ENCODE results near the gene IER2. TPM values are rescaled to one million over a fixed set of nuclear protein-coding genes. Genes with fewer than 3 reads are reported as not detected.
A peak's percentile ranks its signal among the peaks of the same experiment; 100 is the strongest.

IER2 gene
- total and polyA plus RNA-seq, 2 of the 8 experiments (the other 6 are each of a cell fraction or from before 2014, with no cell fraction given), result 84.5 to 138 TPM

GRCh38 chr19:13165162-13165997 is 15.2 kb downstream of the IER2 start:
- peak overlapping the region; percentile 89 for H2BK12ac ChIP-seq (ENCODE audit: low read depth, low read length)
- H3K23ac ChIP-seq (ENCODE audit: insufficient read length), result no peak overlapping the region
- peak overlapping the region; percentile 45 for H2BK120ac ChIP-seq (replicated peaks; ENCODE audit: low read depth, low read length)
- ChIA-PET POLR2A (ENCODE audit: partially characterized antibody) (interaction anchor here (0.7 to 12.0 kb wide), 22 partner anchors 8 to 895 kb away, joined by 3 to 530 read pairs (median 8); partner anchors contain the start of genes CACNA1A, IER2, NACC1 and STX10), CTCF (ENCODE audit: partially characterized antibody) (interaction anchor here (0.8 to 5.2 kb wide), 5 partner anchors 17 to 155 kb away, joined by 3 to 34 read pairs (median 4); no protein-coding TSS in a partner anchor)
- DNase-seq (ENCODE audit: low read depth in 1 of 2, low spot score in 2 of 2) (no peak), FAIRE-seq (no peak)
- H2AK5ac ChIP-seq (ENCODE audit: low read depth, low read length), result peak overlapping the region; percentile 88
- H2BK15ac ChIP-seq (ENCODE audit: low read length), result no peak overlapping the region
- H4K91ac ChIP-seq (replicated peaks; ENCODE audit: insufficient read length, low read length), result peak overlapping the region; percentile 85
- H3K27ac ChIP-seq (ENCODE audit: low read depth, low read length), result peak overlapping the region; percentile 95
- H3K4me2 ChIP-seq (ENCODE audit: insufficient read depth in 1 of 2, low read depth in 2 of 2, low read length in 2 of 2), result peak overlapping the region; percentile 82 to 95
- peak overlapping the region; percentile 79 for H4K5ac ChIP-seq (ENCODE audit: insufficient read length, low read depth, low read length)
- H3K79me1 ChIP-seq (ENCODE audit: low read depth, low read length), result no peaks in the 10 kb centered on the region; the same call in 1 of the 2 replicates
- H4K20me1 ChIP-seq (replicated peaks in 1 of 2; ENCODE audit: control insufficient read depth in 1 of 2, insufficient read depth in 2 of 2, low read length in 2 of 2), result no peaks in the 10 kb centered on the region
- peak overlapping the region; percentile 7 to 62 (median 34); a peak in 6 of 8 replicates for H3K4me3 ChIP-seq (ENCODE audit: extremely low read depth in 1 of 4, insufficient read depth in 2 of 4, low read depth in 3 of 4, low read length in 4 of 4)
- WGBS, 2 experiments (ENCODE audit: extremely low coverage in 1 of 2, insufficient coverage in 1 of 2, insufficient read length in 1 of 2, insufficient replicate concordance in 2 of 2, low coverage in 1 of 2, low lambda C conversion rate in 2 of 2, missing lambda C conversion rate in 1 of 2), result 65% methylated on average over 19 of the region's 19 CpGs; no CpG with 5 or more reads in 1 of the 2 experiments
- H3K23me2 ChIP-seq (ENCODE audit: low read depth, low read length), result peaks cover 13% of the 10 kb centered on the region; the same call in 1 of the 2 replicates
- H3K27me3 ChIP-seq (replicated peaks in 1 of 4; ENCODE audit: control insufficient read depth in 3 of 4, extremely low read depth in 1 of 4, insufficient read depth in 3 of 4, low read length in 3 of 4), result no peaks in the 10 kb centered on the region
- H3K9me3 ChIP-seq (ENCODE audit: insufficient read depth in 2 of 2, low read depth in 1 of 2, low read length in 1 of 2), result no peaks in the 10 kb centered on the region
- H2BK5ac ChIP-seq (ENCODE audit: low read depth, low read length), result peak overlapping the region; percentile 99
- H2BK20ac ChIP-seq (ENCODE audit: low read length), result no peak overlapping the region; the same call in 1 of the 2 replicates
- peaks cover 18 to 34% (median 20%) of the 10 kb centered on the region in 4 experiments for H3K4me1 ChIP-seq (replicated peaks in 1 of 4; ENCODE audit: control insufficient read depth in 3 of 4, insufficient read depth in 4 of 4, low read length in 3 of 4)
- H3K14ac ChIP-seq (ENCODE audit: insufficient read length), result no peak overlapping the region
- H3K36me3 ChIP-seq (ENCODE audit: control insufficient read depth in 2 of 4, insufficient read depth in 4 of 4, low read length in 3 of 4), result no peaks in the 10 kb centered on the region
- H3K4ac ChIP-seq (replicated peaks; ENCODE audit: insufficient read length, low read depth, low read length), result peak overlapping the region; percentile 86
- H3K79me2 ChIP-seq (ENCODE audit: control insufficient read depth in 1 of 2, insufficient read depth in 2 of 2, low read length in 2 of 2), result no peaks in the 10 kb centered on the region
- H3K18ac ChIP-seq (ENCODE audit: extremely low read depth, low read length), result peak overlapping the region; percentile 89
- no peak overlapping the region for H2AFZ ChIP-seq (ENCODE audit: low read length)
- H3K56ac ChIP-seq (replicated peaks; ENCODE audit: insufficient read length, low read depth, low read length), result peak overlapping the region; percentile 5
- peak overlapping the region; percentile 63 for H4K8ac ChIP-seq (ENCODE audit: extremely low read depth, insufficient read depth, low read length)
- peak overlapping the region in 3 of 4 experiments; percentile 55 to 68 (median 57); a peak in 6 of 7 replicates for H3K9ac ChIP-seq (replicated peaks in 1 of 4; ENCODE audit: extremely low read depth in 1 of 4, low read depth in 3 of 4, low read length in 3 of 4)

All from H1 (cell line).